MCF 10A (cell line): ENCODE measurements around the gene ABLIM2. TPM values are rescaled to one million over a fixed set of nuclear protein-coding genes. Genes with fewer than 3 reads are reported as not detected.

Experiments
- BruUV-seq: library from RNA; stranded (reverse); fragments of 400-500 nt; replicated peaks from 2 replicates; lab custom pipeline; 2021; lab: Mats Ljungman, UMichigan
- CTCF ChIA-PET: fragments of 300-600 bp; sonication (Branson Sonifier 250); formaldehyde crosslinking; extraction: SDS; loops from one replicate; lab custom pipeline; 2021; ENCODE audit warnings: antibody characterized with exemption, inconsistent platforms; lab: Yijun Ruan, JAX
- POLR2A ChIA-PET: fragments of 300-600, 350-650 bp; sonication (Branson Sonifier 250); formaldehyde crosslinking; extraction: SDS; loops from one replicate; lab custom pipeline; 2020; ENCODE audit warnings: antibody characterized with exemption, inconsistent platforms; lab: Yijun Ruan, JAX
- DNase-seq: peaks from one replicate; pipeline ENCODE4 v3.0.0-alpha.2; 2018; ENCODE audit not compliant: unreplicated experiment
- H3K27ac Mint-ChIP-seq: one replicate; pipeline ENCODE4 v1.8.0; 2022; ENCODE audit warnings: mild to moderate bottlenecking, low read depth, mixed read lengths; ENCODE audit not compliant: unreplicated experiment
- H3K27me3 Mint-ChIP-seq: one replicate; pipeline ENCODE4 v1.8.0; 2022; ENCODE audit warnings: mixed read lengths; ENCODE audit not compliant: insufficient read depth, unreplicated experiment
- H3K36me3 Mint-ChIP-seq: one replicate; pipeline ENCODE4 v1.8.0; 2022; ENCODE audit warnings: mild to moderate bottlenecking, moderate library complexity, mixed read lengths; ENCODE audit not compliant: insufficient read depth, unreplicated experiment
- H3K4me1 Mint-ChIP-seq: one replicate; pipeline ENCODE4 v1.8.0; 2022; ENCODE audit warnings: mixed read lengths; ENCODE audit not compliant: insufficient read depth, unreplicated experiment
- H3K4me3 Mint-ChIP-seq: one replicate; pipeline ENCODE4 v1.8.0; 2022; ENCODE audit warnings: mild to moderate bottlenecking, moderate library complexity, mixed read lengths; ENCODE audit not compliant: unreplicated experiment
- H3K9me3 Mint-ChIP-seq: one replicate; pipeline ENCODE4 v1.8.0; 2022; ENCODE audit warnings: mixed read lengths; ENCODE audit not compliant: unreplicated experiment
- CTCF ChIP-seq: fragments of 200-600 bp; IDR thresholded peaks from one replicate; pipeline ENCODE4 v1.8.0; 2022; ENCODE audit warnings: antibody characterized with exemption, mild to moderate bottlenecking; ENCODE audit not compliant: unreplicated experiment
- intact Hi-C: fragments of 100-400 bp; cut with micrococcal nuclease; formaldehyde crosslinking; loops from 2 replicates; pipeline ENCODE4 v1.14.1; 2022
- total RNA-seq: library from RNA; stranded (reverse); gene quantifications from 2 replicates; pipeline ENCODE4 v1.2.3, GENCODE V29; 2022

Gene ABLIM2
- total RNA-seq, 1 experiment from 2014 or later = 5.3 TPM

GRCh38 chr4:8108261-8108660, 50.4 kb downstream of the ABLIM2 start:
- Mint-ChIP-seq H3K27ac (no peak overlapping the region), H3K4me1 (peaks cover 5% of the 10 kb centered on the region), H3K9me3 (no peaks in the 10 kb centered on the region), H3K36me3 (no peaks in the 10 kb centered on the region), H3K4me3 (no peak overlapping the region), H3K27me3 (peaks cover 12% of the 10 kb centered on the region)
- ChIA-PET POLR2A (interaction anchor here (1.3 kb wide), 1 partner anchor 12 kb away, joined by 3 read pairs; no protein-coding TSS in a partner anchor), CTCF (interaction anchor here (0.7 kb wide), 1 partner anchor 1375 kb away, joined by 3 read pairs; no protein-coding TSS in a partner anchor)
- no peak for TF ChIP-seq CTCF
- BruUV-seq = no TSS peak
- intact Hi-C loops = no loop called here
- DNase-seq = no peak

- Mint-ChIP-seq H3K36me3 (no peaks in the 10 kb centered on the region), H3K4me1 (peaks cover 12% of the 10 kb centered on the region), H3K27ac (no peak overlapping the region), H3K9me3 (no peaks in the 10 kb centered on the region), H3K27me3 (peaks cover 12% of the 10 kb centered on the region), H3K4me3 (no peak overlapping the region)
- intact Hi-C loops = no loop called here
- BruUV-seq = no TSS peak
- TF ChIP-seq CTCF = no peak
- ChIA-PET POLR2A (interaction anchor here (1.3 kb wide), 1 partner anchor 11 kb away, joined by 3 read pairs; no protein-coding TSS in a partner anchor), CTCF (no interaction called here)
- peak; percentile 61 for DNase-seq
Observed at GRCh38 chr4:8107146-8107657, 51.4 kb downstream of the ABLIM2 start.

- Mint-ChIP-seq H3K4me3 (no peak overlapping the region), H3K27ac (no peak overlapping the region), H3K4me1 (peaks cover 19% of the 10 kb centered on the region), H3K9me3 (no peaks in the 10 kb centered on the region), H3K27me3 (peaks cover 12% of the 10 kb centered on the region), H3K36me3 (no peaks in the 10 kb centered on the region)
- CTCF ChIA-PET = no interaction called here
- no peak for TF ChIP-seq CTCF
- no TSS peak for BruUV-seq
- DNase-seq = no peak
- intact Hi-C loops = no loop called here
- POLR2A ChIA-PET = no interaction called here
Observed at GRCh38 chr4:8106451-8107025, 52.1 kb downstream of the ABLIM2 start.

GRCh38 chr4:8105306-8106100, 53.1 kb downstream of the ABLIM2 start:
- intact Hi-C loops = no loop called here
- no peak for TF ChIP-seq CTCF
- peaks cover 1% of the 10 kb centered on the region for H3K36me3 Mint-ChIP-seq
- no TSS peak for BruUV-seq
- ChIA-PET POLR2A (no interaction called here), CTCF (no interaction called here)
- no peak for DNase-seq
- no peak overlapping the region for H3K4me3 Mint-ChIP-seq
- H3K27me3 Mint-ChIP-seq = peaks cover 12% of the 10 kb centered on the region
- no peaks in the 10 kb centered on the region for H3K9me3 Mint-ChIP-seq
- peaks cover 29% of the 10 kb centered on the region for H3K4me1 Mint-ChIP-seq
- H3K27ac Mint-ChIP-seq = no peak overlapping the region
